ENCODE results near the gene ATG16L1.

DNA sequence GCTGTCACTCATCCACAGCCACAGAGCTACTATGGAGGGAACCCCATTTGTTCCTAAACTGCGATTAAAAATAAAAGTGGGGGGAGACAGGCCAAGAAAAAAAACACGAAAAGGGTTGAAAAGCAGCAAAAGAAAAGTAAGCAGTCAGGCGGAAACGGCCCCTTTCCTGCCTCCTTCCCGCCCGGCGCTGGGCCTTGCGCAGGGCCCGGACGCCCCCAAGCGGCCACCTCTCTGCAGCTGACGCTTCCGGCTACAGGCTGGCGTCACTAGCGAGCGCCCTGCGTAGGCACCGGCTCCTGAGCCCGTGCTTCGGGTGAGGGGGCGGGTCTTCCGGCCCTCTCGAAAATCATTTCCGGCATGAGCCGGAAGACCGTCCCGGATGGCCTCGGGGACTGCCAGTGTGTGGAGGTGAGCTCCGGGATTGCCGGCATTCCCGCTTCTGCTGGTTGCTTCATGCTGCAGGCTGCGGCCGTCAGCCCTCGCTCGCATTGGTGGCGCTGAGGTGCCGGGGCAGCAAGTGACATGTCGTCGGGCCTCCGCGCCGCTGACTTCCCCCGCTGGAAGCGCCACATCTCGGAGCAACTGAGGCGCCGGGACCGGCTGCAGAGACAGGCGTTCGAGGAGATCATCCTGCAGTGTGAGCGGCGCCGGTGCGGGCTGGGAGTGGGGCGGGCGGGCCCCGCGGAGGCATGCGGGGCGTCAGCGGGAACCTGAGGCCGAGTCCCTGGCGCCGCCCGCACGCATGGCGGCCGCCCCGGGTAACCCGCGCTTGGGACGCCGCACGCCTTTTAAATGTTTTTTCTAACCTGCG lies at the start of gene ATG16L1:
- TF ChIP-seq GATA2 (IDR thresholded peaks at IDR 0.05; ENCODE audit: low read depth, low read length): no peak
- no peak for TF ChIP-seq GATA3 (IDR thresholded peaks at IDR 0.05; ENCODE audit: low read depth, low read length)
